ENCODE results near the gene ABCC1.

The ABCC1 gene

DNA sequence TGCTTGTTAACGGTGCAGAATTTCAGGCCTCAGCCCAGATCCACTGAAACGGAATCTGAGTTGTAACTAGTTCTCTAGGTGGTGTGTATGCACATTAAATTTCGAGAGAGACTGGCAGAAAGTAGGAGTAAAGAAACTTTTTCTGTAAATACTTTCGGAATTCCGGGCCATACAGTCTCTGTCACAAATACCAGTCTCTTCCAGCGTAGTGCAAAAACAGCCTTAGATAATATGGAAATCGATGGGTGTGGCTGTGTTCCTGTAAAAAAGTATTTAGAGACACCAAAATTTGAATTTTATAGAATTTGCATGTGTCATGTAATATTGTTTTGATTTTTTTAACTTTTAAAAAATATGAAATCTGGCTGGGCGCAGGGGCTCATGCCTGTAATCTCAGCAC is 109.7 kb downstream of the ABCC1 start:
- Histone ChIP-seq H3K4me3 (ENCODE audit: low read depth, low read length) (no peak overlapping the region), H3K4me1 (no peaks in the 10 kb centered on the region), H3K36me3 (peaks cover 84% of the 10 kb centered on the region), H3K9me3 (no peaks in the 10 kb centered on the region), H3K27me3 (no peaks in the 10 kb centered on the region)
- TF ChIP-seq, protein P1, sequence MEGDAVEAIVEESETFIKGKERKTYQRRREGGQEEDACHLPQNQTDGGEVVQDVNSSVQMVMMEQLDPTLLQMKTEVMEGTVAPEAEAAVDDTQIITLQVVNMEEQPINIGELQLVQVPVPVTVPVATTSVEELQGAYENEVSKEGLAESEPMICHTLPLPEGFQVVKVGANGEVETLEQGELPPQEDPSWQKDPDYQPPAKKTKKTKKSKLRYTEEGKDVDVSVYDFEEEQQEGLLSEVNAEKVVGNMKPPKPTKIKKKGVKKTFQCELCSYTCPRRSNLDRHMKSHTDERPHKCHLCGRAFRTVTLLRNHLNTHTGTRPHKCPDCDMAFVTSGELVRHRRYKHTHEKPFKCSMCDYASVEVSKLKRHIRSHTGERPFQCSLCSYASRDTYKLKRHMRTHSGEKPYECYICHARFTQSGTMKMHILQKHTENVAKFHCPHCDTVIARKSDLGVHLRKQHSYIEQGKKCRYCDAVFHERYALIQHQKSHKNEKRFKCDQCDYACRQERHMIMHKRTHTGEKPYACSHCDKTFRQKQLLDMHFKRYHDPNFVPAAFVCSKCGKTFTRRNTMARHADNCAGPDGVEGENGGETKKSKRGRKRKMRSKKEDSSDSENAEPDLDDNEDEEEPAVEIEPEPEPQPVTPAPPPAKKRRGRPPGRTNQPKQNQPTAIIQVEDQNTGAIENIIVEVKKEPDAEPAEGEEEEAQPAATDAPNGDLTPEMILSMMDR (IDR thresholded peaks at IDR 0.05; ENCODE audit: low read depth, low read length): no peak
- no peak for DNase-seq

DNA sequence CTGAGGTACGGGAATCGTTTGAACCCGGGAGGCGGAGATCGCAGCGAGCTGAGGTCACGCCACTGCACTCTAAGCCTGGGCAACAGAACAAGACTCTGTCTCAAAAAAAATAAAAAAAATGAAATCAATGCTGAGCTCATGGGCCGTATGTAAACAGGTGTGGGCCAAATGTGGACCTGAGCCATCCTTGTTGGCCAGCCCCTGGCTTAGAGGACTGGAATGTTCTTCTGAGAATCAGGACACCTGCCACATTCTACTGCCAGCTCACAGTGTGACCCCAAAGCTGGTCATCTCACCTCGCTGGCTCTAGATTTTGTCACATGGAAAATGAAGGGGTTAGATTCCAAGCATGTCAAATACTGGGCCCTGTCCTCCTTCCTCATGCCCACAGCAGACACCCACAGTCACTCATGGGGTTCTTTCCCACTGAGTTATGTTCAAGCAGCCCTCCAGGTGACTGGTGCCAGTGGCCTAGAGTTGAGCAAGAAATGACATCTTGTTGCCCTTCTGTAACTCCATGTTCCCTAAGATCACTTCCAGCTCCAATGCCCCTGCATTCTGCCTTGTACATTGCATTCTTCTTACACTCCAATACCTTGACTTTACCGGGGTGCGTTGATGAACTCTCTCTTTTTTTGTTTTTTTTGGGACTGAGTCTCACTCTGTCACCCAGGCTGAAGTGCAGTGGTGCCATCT is 110.6 kb downstream of the ABCC1 start:
- no peak overlapping the region for H3K4me3 ChIP-seq (ENCODE audit: low read depth, low read length)
- H3K27me3 ChIP-seq: no peaks in the 10 kb centered on the region
- no peaks in the 10 kb centered on the region for H3K9me3 ChIP-seq
- peaks cover 81% of the 10 kb centered on the region for H3K36me3 ChIP-seq
- TF ChIP-seq, protein P1 (IDR thresholded peaks at IDR 0.05; ENCODE audit: low read depth, low read length): no peak
- no peaks in the 10 kb centered on the region for H3K4me1 ChIP-seq
- no peak for DNase-seq

DNA sequence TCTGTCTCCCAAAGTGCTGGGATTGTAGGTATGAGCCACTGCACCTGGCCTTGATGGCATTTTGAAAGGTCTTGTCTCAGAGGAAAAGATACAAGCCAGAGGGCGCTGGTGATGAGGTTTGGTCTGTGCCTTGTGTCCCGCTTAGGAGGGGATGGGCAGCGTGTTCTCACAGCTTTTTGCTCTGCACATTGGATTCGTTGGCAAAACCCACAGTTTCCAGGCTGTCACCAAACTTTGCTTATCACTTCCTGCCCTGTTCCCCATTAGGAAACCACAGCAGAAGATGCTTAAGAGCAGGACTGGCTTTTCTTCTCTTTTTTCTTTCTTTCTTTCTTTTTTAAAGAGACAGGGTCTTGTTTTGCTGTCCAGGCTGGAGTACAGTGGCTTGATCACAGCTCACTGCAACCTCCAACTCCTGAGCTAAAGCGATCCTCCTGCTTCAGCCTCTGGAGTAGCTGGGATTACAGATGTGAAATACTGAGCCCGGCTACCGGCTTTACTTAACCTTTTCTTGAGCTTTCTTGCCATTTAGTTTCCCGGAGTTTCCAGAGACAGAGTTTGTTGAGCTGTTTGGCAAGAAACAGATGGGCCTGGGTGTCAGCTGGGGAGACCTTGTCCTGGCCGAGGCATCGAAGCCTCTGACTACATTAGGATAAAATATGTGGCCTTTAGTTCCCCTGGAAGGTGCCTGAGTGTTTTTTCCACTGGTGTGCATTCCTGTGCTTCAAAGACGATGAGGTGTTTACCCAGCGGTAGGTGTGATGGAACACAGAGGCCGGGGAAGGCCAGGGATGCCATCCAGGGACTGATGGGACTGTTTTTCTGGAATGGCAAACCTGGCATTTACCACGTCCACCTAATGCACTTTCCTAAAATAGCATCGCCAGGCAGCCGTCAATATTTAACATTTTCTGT is 112.9 kb downstream of the ABCC1 start:
- Histone ChIP-seq H3K36me3 (peaks cover 86% of the 10 kb centered on the region), H3K4me3 (ENCODE audit: low read depth, low read length) (no peak overlapping the region), H3K4me1 (no peaks in the 10 kb centered on the region), H3K9me3 (no peaks in the 10 kb centered on the region), H3K27me3 (no peaks in the 10 kb centered on the region)
- DNase-seq: no peak
- TF ChIP-seq, protein P1 (IDR thresholded peaks at IDR 0.05; ENCODE audit: low read depth, low read length): no peak

DNA sequence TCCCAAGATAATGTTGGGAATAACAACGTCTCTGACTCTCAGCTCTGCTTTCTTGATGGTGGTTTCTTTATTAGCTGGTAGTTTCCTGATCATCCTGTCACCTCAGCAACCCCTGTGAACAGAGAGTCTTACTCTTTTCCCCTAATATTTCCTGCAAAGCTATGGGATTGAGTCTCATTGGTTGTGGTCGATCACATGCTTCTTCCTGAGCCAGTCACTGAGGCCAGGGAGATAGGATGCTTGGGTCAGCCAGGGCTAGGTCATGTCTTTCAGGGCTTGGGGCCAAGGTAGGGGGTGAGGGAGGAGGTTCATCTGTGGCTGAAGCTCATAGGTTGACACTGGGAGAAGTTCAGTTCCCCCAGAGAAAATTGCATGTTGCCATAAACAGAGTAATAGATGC is 114.3 kb downstream of the ABCC1 start:
- no peak for DNase-seq
- Histone ChIP-seq H3K4me1 (no peaks in the 10 kb centered on the region), H3K4me3 (ENCODE audit: low read depth, low read length) (no peak overlapping the region), H3K36me3 (peaks cover 87% of the 10 kb centered on the region), H3K27me3 (no peaks in the 10 kb centered on the region), H3K9me3 (no peaks in the 10 kb centered on the region)
- TF ChIP-seq, protein P1 (IDR thresholded peaks at IDR 0.05; ENCODE audit: low read depth, low read length): no peak

DNA sequence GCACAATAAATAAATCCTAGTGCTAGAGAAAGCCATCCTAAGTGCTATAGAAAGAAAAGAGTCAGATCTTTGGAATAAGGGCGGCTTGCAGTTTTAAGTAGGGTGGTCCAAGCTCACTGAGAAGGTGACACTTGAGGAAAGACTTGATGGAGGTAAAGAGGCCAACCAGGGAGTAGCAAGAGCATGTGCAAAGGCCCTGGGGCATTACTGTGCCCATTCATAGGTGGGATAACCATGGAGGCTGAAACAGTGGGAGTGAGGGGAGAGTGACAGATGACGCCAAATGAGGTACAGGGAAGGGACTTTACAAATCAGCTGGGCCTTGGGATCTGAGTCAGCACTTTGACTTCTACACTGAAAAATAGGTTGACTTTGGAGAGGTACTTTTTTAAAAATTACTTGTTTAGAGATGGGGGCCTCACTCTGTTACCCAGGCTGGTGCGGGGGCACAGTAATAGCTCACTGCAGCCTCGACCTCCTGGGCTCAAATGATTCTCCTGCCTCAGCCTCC is 115.5 kb downstream of the ABCC1 start:
- TF ChIP-seq, protein P1 (IDR thresholded peaks at IDR 0.05; ENCODE audit: low read depth, low read length): no peak
- Histone ChIP-seq H3K9me3 (no peaks in the 10 kb centered on the region), H3K4me1 (no peaks in the 10 kb centered on the region), H3K36me3 (peaks cover 86% of the 10 kb centered on the region), H3K4me3 (ENCODE audit: low read depth, low read length) (no peak overlapping the region), H3K27me3 (no peaks in the 10 kb centered on the region)
- no peak for DNase-seq
